Posterior cingulate gyrus (tissue), 11 donors: Measurements from ENCODE around the gene SLC6A18.
"Not testable (repeated sequence)": the region's sequence is repeated elsewhere in the genome, so short reads cannot be mapped to it uniquely, and the experiment has no call there.

ENCODE experiments used
- DNase-seq, 10 donors: peaks; one replicate each; pipeline versions ENCODE4 v3.0.0 to v3.0.0-alpha.2; 2020 to 2021; ENCODE audit warnings: mixed read lengths in 3 of 10
- intact Hi-C: fragments of 100-400 bp; cut with DNase I; formaldehyde crosslinking; loops from one replicate; pipeline ENCODE4 v1.15.1; 2023

Gene SLC6A18

DNA sequence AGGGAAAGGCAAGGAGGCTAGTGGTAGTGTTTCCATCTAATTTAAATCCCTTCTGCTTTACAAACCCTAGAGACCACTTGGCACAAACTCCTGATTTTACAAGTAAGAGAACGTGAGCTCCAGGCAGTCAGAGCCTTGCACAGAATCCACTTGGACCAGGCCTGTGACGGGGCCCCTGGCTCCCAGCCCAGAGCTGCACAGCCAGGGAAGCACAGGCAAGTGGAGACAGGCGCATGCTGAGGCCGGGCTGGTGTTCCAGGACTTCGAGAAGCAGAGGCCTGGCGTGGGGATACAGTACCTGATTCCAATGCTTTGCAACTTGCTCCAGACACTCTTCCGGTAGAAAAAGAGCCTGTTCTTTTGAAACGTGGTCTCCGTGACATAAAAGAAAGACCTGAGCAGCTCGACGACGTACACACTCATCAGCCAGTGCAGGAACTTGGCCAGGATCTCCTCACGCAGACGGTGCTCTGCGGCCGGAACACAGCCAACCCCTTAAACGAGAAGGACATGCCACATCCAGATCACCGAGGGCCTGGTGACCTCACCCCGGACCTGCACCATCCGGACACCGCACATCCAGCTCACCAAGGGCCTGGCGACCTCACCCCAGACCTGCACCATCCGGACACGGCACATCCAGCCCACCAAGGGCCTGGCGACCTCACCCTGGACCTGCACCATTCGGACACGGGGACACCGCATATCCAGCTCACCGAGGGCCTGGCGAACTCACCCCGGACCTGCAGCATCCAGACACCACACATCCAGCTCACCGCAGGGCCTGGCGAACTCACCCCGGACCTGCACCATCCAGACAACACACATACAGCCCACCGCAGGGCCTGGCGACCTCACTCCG, 57.2 kb downstream of the SLC6A18 start:
- DNase-seq: peak in 5 of 10 donors; percentile 5 to 66 (median 54)

DNA sequence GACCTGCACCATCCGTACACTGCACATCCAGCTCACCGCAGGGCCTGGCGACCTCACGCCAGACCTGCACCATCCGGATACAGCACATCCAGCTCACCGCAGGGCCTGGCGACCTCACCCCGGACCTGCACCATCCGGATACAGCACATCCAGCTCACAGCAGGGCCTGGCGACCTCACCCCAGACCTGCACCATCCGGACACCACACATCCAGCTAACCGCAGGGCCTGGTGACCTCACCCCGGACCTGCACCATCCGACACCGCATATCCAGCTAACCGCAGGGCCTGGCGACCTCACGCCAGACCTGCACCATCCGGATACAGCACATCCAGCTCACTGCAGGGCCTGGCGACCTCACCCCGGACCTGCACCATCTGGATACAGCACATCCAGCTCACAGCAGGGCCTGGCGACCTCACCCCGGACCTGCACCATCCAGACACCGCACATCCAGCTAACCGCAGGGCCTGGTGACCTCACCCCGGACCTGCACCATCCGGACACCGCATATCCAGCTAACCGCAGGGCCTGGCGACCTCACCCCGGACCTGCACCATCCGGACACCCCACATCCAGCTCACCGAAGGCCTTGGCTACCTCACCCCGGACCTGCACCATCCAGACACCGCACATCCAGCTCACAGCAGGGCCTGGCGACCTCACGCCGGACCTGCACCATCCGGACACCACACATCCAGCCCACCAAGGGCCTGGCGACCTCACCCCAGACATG, 58.0 kb downstream of the SLC6A18 start:
- intact Hi-C loops: not testable (repeated sequence)
- peak in 3 of 10 donors; percentile 22 to 69 (median 28) for DNase-seq

More for the DNA sequence above, 57.2 kb downstream of the SLC6A18 start:
- intact Hi-C loops: no loop called here

DNA sequence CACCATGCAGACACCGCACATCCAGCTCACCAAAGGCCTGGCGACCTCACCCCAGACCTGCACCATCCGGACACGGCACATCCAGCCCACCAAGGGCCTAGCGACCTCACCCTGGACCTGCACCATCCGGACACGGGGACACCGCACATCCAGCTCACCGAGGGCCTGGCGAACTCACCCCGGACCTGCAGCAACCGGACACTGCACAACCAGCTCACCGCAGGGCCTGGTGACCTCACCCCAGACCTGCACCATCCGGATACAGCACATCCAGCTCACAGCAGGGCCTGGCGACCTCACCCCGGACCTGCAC, 58.5 kb downstream of the SLC6A18 start:
- peak in 4 of 10 donors; percentile 3 to 83 (median 44) for DNase-seq
- intact Hi-C loops: not testable (repeated sequence)

DNA sequence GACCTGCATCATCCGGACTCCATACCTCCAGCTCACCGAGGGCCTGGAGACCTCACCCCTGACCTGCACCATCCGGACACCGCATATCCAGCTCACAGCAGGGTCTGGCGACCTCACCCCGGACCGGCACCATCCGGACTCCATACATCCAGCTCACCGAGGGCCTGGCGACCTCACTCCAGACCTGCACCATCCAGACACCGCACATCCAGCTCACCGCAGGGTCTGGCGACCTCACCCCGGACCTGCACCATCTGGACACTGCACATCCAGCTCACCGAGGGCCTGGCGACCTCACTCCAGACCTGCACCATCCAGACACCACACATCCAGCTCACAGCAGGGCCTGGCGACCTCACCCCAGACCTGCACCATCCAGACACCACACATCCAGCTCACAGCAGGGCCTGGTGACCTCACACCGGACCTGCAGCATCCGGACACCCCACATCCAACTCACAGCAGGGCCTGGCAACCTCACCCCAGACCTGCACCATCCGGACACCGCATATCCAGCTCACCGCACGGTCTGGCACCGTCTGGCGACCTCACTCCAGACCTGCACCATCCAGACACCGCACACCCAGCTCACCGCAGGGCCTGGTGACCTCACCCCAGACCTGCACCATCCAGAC, 59.3 kb downstream of the SLC6A18 start:
- intact Hi-C loops: not testable (repeated sequence)
- peak in 3 of 10 donors; percentile 9 to 74 (median 55) for DNase-seq

DNA sequence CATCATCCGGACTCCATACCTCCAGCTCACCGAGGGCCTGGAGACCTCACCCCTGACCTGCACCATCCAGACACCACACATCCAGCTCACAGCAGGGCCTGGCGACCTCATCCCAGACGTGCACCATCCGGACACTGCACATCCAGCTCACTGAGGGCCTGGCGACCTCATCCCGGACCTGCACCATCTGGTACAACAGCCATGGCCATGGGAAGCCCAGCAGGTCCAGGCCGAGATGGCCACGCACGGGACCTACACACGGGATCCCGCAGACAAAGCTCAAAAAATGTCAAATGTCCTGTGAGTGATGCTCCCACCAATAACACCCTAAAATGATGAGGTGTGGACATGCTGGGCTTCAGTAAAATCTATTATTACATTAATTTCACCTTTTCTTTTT, 60.0 kb downstream of the SLC6A18 start:
- DNase-seq: peak in 3 of 10 donors; percentile 13 to 79 (median 70)
- intact Hi-C loops: no loop called here

DNA sequence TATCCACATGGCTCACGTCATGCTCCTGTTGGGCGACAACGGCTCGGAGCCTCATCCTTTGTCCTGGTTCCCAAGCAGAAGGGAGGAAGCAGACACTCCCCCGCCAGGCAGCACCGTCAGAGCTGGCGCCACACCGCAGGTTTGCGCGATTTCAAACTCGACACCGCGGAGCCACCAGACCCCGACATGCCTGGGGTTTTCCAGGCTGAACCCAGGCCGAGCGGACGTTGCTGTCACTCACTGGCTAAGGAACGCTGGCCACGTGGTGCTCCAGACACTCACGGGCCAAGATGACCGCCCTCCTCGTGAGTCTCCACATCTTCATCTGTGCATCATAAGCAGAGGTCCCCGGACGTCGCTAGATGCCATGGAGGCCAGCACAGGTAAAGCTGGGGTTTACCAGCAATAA, 60.7 kb downstream of the SLC6A18 start:
- DNase-seq: peak in 3 of 10 donors; percentile 8 to 69 (median 65)
- intact Hi-C loops: no loop called here

DNA sequence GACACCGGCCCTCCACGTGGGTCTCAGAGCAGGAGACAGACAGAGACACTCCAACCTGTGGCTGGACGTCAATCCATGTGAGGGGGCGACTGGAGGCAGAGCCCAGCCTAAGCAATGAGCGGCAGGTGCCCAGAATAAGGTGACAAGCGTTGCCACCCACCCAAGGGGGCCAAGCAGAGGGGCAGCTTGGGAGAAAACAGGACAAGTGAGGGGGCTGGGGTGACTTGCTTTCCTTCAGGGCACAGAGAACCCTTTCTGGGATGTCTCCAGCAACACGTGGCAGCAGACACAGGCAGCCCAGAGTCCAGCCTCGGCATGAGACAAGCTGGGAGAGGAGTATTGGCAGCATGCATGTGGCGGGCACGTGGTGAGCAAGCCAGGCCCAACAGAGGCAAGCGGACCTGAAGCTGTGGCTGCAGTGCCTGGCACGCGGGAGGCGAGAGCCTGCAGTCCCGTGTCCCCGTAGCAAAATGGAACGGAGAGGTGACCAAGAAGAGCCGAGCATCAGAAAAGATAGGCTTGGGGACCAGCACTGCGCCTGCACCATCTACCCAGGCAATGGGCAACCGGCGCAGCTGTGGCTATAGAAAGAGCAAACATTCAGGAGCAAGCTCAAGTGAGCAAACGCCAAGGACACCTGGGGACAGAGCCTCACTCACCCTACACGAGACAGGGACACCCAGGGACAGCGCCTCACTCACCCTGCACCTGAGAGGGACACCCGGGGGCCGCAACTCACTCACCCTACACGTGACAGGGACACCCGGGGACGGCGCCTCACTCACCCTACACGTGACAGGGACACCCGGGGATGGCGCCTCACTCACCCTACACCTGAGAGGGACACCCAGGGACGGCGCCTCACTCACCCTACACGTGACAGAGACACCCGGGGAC, 63.5 kb downstream of the SLC6A18 start:
- intact Hi-C loops: no loop called here

DNA sequence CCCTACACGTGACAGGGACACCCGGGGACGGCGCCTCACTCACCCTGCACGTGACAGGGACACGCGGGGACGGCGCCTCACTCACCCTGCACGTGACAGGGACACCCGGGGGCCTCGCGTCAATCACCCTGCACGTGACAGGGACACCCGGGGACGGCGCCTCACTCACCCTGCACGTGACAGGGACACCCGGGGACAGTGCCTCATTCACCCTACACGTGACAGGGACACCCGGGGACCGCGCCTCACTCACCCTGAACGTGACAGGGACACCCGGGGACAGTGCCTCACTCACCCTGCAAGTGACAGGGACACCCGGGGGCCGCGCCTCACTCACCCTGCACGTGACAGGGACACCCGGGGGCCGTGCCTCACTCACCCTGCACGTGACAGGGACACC, 64.4 kb downstream of the SLC6A18 start:
- DNase-seq, intact Hi-C loops: not testable (repeated sequence)

More for the DNA sequence above, 63.5 kb downstream of the SLC6A18 start:
- DNase-seq: peak in 3 of 10 donors; percentile 7 to 78 (median 69)

DNA sequence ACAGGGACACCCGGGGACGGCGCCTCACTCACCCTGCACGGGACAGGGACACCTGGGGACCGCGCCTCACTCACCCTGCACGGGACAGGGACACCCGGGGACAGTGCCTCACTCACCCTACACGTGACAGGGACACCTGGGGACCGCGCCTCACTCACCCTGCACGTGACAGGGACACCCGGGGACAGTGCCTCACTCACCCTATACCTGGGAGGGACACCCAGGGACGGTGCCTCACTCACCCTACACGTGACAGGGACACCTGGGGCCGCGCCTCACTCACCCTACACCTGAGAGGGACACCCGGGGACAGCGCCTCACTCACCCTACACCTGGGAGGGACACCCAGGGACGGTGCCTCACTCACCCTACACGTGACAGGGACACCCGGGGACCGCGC, 65.8 kb downstream of the SLC6A18 start:
- DNase-seq, intact Hi-C loops: not testable (repeated sequence)

DNA sequence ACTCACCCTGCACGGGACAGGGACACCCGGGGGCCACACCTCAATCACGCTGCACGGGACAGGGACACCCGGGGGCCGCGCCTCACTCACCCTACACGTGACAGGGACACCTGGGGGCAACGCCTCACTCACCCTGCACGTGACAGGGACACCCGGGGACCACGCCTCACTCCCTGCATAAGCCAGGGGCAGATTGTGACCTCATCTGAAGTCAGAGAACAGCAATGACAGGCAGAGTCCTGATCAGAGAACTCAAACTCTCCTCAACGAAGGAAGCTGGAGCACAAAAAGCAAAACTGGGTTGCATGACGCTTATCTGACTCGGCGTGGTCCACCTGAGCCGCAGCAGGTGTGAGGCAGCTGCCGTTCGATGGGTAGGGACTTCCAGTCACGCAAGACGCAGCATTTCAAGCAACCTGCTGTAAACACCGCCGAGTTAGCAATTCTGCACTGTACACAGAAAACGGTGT, 66.5 kb downstream of the SLC6A18 start:
- DNase-seq: peak in 2 of 10 donors; percentile 4 to 72
- intact Hi-C loops: no loop called here

DNA sequence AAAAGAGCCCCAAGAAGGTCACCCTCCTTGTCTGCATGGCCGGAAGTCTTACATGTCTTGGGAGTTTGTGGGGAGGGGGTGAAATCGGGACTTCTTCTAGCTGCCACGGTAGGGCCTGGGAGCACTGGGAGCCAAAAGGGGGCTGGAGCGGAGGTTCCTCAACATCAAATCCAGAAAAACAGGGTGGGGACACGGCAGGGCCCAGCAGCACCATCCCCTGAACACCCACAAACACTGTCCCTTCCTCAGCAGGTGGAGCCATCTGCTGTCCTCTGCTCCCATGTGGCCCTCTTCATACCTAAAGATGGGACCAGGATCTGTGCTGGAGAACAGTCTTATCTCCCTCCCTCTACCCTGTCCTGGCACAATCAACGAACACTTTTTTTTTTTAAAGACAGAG, 67.0 kb downstream of the SLC6A18 start:
- DNase-seq: no peak
- intact Hi-C loops: no loop called here

DNA sequence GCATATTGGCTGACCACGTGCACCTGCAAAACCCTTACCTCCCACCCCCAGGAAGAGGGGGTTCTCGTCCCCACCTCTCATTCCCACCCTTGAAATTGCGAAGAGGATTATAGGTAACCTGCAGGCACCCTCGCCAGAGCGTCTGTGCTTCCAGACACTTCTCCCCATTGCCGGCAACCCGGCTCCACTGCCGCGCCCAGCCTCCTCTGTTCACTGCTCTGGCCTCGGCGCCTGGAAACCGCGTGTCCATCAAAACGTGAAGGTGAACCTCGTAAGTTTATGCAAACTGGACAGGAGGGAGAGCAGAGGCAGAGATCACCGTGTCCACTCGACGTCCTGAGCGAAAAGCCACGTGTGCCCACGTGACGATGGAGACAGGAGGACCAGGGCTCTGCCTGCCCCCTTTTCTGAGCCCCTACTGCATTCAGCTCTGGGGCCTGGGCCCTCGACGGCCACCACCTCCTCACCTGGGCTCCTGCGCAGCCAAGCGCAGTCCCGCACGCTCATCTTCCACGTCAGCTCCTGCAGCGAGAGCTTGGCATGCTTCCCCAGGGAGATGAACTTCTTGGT, 67.8 kb downstream of the SLC6A18 start:
- intact Hi-C loops: no loop called here
- DNase-seq: no peak

DNA sequence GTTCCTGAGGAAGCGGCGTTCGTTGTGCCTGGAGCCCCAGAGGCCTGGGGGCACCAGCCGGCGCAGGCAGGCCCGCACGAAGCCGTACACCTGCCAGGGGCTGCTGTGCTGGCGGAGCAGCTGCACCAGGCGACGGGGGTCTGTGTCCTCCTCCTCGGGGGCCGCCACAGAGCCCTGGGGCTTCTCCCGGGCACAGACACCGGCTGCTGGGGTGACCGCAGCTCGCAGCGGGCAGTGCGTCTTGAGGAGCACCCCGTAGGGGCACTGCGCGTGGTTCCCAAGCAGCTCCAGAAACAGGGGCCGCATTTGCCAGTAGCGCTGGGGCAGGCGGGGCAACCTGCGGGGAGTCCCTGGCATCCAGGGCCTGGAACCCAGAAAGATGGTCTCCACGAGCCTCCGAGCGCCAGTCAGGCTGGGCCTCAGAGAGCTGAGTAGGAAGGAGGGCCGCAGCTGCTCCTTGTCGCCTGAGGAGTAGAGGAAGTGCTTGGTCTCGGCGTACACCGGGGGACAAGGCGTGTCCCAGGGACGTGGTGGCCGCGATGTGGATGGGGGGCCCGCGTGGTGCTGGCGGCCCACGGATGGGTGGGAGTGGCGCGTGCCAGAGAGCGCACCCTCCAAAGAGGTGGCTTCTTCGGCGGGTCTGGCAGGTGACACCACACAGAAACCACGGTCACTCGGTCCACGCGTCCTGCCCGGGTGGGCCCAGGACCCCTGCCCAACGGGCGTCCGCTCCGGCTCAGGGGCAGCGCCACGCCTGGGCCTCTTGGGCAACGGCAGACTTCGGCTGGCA, 68.4 kb downstream of the SLC6A18 start:
- peak in 3 of 10 donors; percentile 7 to 80 (median 74) for DNase-seq
- intact Hi-C loops: no loop called here

DNA sequence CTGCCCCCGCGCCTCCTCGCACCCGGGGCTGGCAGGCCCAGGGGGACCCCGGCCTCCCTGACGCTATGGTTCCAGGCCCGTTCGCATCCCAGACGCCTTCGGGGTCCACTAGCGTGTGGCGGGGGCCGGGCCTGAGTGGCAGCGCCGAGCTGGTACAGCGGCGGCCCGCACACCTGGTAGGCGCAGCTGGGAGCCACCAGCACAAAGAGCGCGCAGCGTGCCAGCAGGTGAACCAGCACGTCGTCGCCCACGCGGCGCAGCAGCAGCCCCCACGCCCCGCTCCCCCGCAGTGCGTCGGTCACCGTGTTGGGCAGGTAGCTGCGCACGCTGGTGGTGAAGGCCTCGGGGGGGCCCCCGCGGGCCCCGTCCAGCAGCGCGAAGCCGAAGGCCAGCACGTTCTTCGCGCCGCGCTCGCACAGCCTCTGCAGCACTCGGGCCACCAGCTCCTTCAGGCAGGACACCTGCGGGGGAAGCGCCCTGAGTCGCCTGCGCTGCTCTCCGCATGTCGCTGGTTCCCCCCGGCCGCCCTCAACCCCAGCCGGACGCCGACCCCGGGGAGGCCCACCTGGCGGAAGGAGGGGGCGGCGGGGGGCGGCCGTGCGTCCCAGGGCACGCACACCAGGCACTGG, 69.1 kb downstream of the SLC6A18 start:
- DNase-seq: peak in 2 of 10 donors; percentile 72 to 82
- intact Hi-C loops: no loop called here

DNA sequence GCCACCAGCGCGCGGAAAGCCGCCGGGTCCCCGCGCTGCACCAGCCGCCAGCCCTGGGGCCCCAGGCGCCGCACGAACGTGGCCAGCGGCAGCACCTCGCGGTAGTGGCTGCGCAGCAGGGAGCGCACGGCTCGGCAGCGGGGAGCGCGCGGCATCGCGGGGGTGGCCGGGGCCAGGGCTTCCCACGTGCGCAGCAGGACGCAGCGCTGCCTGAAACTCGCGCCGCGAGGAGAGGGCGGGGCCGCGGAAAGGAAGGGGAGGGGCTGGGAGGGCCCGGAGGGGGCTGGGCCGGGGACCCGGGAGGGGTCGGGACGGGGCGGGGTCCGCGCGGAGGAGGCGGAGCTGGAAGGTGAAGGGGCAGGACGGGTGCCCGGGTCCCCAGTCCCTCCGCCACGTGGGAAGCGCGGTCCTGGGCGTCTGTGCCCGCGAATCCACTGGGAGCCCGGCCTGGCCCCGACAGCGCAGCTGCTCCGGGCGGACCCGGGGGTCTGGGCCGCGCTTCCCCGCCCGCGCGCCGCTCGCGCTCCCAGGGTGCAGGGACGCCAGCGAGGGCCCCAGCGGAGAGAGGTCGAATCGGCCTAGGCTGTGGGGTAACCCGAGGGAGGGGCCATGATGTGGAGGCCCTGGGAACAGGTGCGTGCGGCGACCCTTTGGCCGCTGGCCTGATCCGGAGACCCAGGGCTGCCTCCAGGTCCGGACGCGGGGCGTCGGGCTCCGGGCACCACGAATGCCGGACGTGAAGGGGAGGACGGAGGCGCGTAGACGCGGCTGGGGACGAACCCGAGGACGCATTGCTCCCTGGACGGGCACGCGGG, 69.9 kb downstream of the SLC6A18 start, which contains the start of gene TERT:
Gene TERT, minus strand, starts transcription at position 234 of the 815 bp plus-strand sequence. Its CDS starts 79 bp downstream, at position 155.
- DNase-seq: peak in 3 of 10 donors; percentile 7 to 83 (median 80)
- intact Hi-C loops: no loop called here

DNA sequence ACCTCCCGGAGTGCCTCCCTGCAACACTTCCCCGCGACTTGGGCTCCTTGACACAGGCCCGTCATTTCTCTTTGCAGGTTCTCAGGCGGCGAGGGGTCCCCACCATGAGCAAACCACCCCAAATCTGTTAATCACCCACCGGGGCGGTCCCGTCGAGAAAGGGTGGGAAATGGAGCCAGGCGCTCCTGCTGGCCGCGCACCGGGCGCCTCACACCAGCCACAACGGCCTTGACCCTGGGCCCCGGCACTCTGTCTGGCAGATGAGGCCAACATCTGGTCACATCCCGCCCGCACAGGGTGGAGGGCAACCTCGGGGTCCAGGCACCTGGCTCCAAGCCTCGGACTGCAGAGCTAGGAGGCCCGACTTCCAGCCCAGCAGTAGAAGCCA, 70.5 kb downstream of the SLC6A18 start:
- DNase-seq: peak in 3 of 10 donors; percentile 8 to 70 (median 69)
- intact Hi-C loops: no loop called here
